ENCODE measurements around the gene GTPBP4. TPM values are rescaled to one million over a fixed set of nuclear protein-coding genes. Genes with fewer than 3 reads are reported as not detected.

Gene GTPBP4
- total RNA-seq, 4 donors from 2014 or later = 18.3 to 39.1 (median 27.4) TPM

GRCh38 chr10:1020958-1021357 lies 32.7 kb downstream of the GTPBP4 start:
- WGBS = 88% methylated on average over 8 of the region's 9 CpGs
- Histone ChIP-seq H3K4me1 (no peaks in the 10 kb centered on the region), H3K27me3 (no peaks in the 10 kb centered on the region), H3K36me3 (peaks cover 22 to 49% (median 39%) of the 10 kb centered on the region in 4 donors), H3K4me3 (no peak overlapping the region), H3K9me3 (no peaks in the 10 kb centered on the region), H3K27ac (replicated peaks in 1 of 4) (no peak overlapping the region)
- no peak for DNase-seq (ENCODE audit: extremely low spot score)
- intact Hi-C loops (cut with DNase I) = no loop called here
- no peak for TF ChIP-seq CTCF (IDR thresholded peaks at IDR 0.05)
- no peak for TF ChIP-seq EP300 (IDR thresholded peaks at IDR 0.05)
- no peak for TF ChIP-seq POLR2A (IDR thresholded peaks at IDR 0.05; ENCODE audit: low read depth)
- TF ChIP-seq POLR2AphosphoS5 (IDR thresholded peaks at IDR 0.05) = no peak

- no peaks in the 10 kb centered on the region for H3K4me1 ChIP-seq
- 79% methylated on average over 6 of the region's 12 CpGs for WGBS
- H3K36me3 ChIP-seq = peaks cover 8 to 34% (median 25%) of the 10 kb centered on the region in 4 donors
- H3K27ac ChIP-seq (replicated peaks in 1 of 4) = no peak overlapping the region
- no peaks in the 10 kb centered on the region for H3K9me3 ChIP-seq
- no peak for DNase-seq (ENCODE audit: extremely low spot score)
- intact Hi-C loops (cut with DNase I) = no loop called here
- TF ChIP-seq POLR2AphosphoS5 (IDR thresholded peaks at IDR 0.05) = no peak
- no peak for TF ChIP-seq POLR2A (IDR thresholded peaks at IDR 0.05; ENCODE audit: low read depth)
- TF ChIP-seq EP300 (IDR thresholded peaks at IDR 0.05) = no peak
- no peak for TF ChIP-seq CTCF (IDR thresholded peaks at IDR 0.05)
- no peak overlapping the region for H3K4me3 ChIP-seq
- H3K27me3 ChIP-seq = no peaks in the 10 kb centered on the region
Observed at GRCh38 chr10:1022413-1022812, 34.2 kb downstream of the GTPBP4 start.

GRCh38 chr10:1024103-1024502 lies 35.9 kb downstream of the GTPBP4 start:
- TF ChIP-seq POLR2A (IDR thresholded peaks at IDR 0.05; ENCODE audit: low read depth) (no peak), EP300 (IDR thresholded peaks at IDR 0.05) (no peak), POLR2AphosphoS5 (IDR thresholded peaks at IDR 0.05) (no peak), CTCF (IDR thresholded peaks at IDR 0.05) (no peak)
- no peak overlapping the region for H3K27ac ChIP-seq (replicated peaks in 1 of 4)
- H3K36me3 ChIP-seq = peaks cover 0 to 18% (median 11%) of the 10 kb centered on the region in 4 donors
- H3K9me3 ChIP-seq = no peaks in the 10 kb centered on the region
- H3K27me3 ChIP-seq = no peaks in the 10 kb centered on the region
- intact Hi-C loops (cut with DNase I) = no loop called here
- H3K4me1 ChIP-seq = no peaks in the 10 kb centered on the region
- H3K4me3 ChIP-seq = no peak overlapping the region
- 93% methylated on average over 10 of the region's 12 CpGs for WGBS
- no peak for DNase-seq (ENCODE audit: extremely low spot score)

- Histone ChIP-seq H3K27me3 (no peaks in the 10 kb centered on the region), H3K9me3 (no peaks in the 10 kb centered on the region), H3K4me3 (no peak within 1 kb of the TSS), H3K27ac (replicated peaks in 1 of 4) (no peak within 1 kb of the TSS), H3K36me3 (peaks cover 0 to 3% (median under 1%) of the 10 kb centered on the region in 4 donors), H3K4me1 (no peaks in the 10 kb centered on the region)
- TF ChIP-seq POLR2AphosphoS5 (IDR thresholded peaks at IDR 0.05) (no peak), CTCF (IDR thresholded peaks at IDR 0.05) (no peak), POLR2A (IDR thresholded peaks at IDR 0.05; ENCODE audit: low read depth) (no peak), EP300 (IDR thresholded peaks at IDR 0.05) (no peak)
- intact Hi-C loops (cut with DNase I) = no loop called here
- WGBS = 88% methylated on average over 1 of the region's 1 CpG
- DNase-seq (ENCODE audit: extremely low spot score) = no peak
Observed at GRCh38 chr10:1025683-1026082, 37.4 kb downstream of the GTPBP4 start, which contains the start of gene IDI2. TSS of gene IDI2 (minus strand) at chr10:1025859. CDS start at chr10:1024723, 1,136 bp downstream.

GRCh38 chr10:1026578-1026977 lies 38.3 kb downstream of the GTPBP4 start:
- DNase-seq (ENCODE audit: extremely low spot score) = no peak
- Histone ChIP-seq H3K27me3 (no peaks in the 10 kb centered on the region), H3K4me1 (no peaks in the 10 kb centered on the region), H3K36me3 (no peaks in the 10 kb centered on the region), H3K4me3 (no peak overlapping the region), H3K27ac (replicated peaks in 1 of 4) (no peak overlapping the region), H3K9me3 (no peaks in the 10 kb centered on the region)
- WGBS = 93% methylated on average over 6 of the region's 6 CpGs
- TF ChIP-seq CTCF (IDR thresholded peaks at IDR 0.05) = no peak
- TF ChIP-seq POLR2AphosphoS5 (IDR thresholded peaks at IDR 0.05) = no peak
- no peak for TF ChIP-seq POLR2A (IDR thresholded peaks at IDR 0.05; ENCODE audit: low read depth)
- no peak for TF ChIP-seq EP300 (IDR thresholded peaks at IDR 0.05)
- intact Hi-C loops (cut with DNase I) = no loop called here

All from esophagus muscularis mucosa (tissue), 4 donors.